Neural cell (in vitro differentiated cells): ENCODE results near the gene UBALD1.

Experiments used
- CTCF ChIP-seq: fragments of 450-650 bp; IDR thresholded peaks from 2 replicates; pipeline ENCODE4 v1.5.1; 2014; ENCODE audit warnings: antibody characterized with exemption, mild to moderate bottlenecking, moderate library complexity; ENCODE audit not compliant: poor library complexity, severe bottlenecking
- EZH2 ChIP-seq: fragments of 200-600, 300-800 bp; shearing (Covaris generic), sonication (generic); IDR thresholded peaks from 2 replicates; pipeline ENCODE4 v1.6.1; 2014; ENCODE audit warnings: antibody characterized with exemption, low read length, borderline replicate concordance, mild to moderate bottlenecking; ENCODE audit not compliant: insufficient read depth, poor library complexity, severe bottlenecking
- POLR2AphosphoS5 ChIP-seq: IDR thresholded peaks from 2 replicates; pipeline ENCODE4 v1.6.1; 2012
- RAD21 ChIP-seq: fragments of 450-650 bp; conservative IDR thresholded peaks from 2 replicates; pipeline ENCODE4 v1.6.1; 2014; ENCODE audit warnings: antibody characterized with exemption, mild to moderate bottlenecking, moderate library complexity
- SMC3 ChIP-seq: fragments of 450-650 bp; conservative IDR thresholded peaks from 2 replicates; pipeline ENCODE4 v1.6.1; 2014; ENCODE audit warnings: antibody characterized with exemption, mild to moderate bottlenecking, moderate library complexity; ENCODE audit not compliant: poor library complexity
- TAF1 ChIP-seq: IDR thresholded peaks from 2 replicates; pipeline ENCODE4 v1.6.1; 2012; ENCODE audit warnings: low read depth
- TF ChIP-seq, protein P1 (sequence below): IDR thresholded peaks from 2 replicates; pipeline ENCODE4 v1.6.1; 2012; ENCODE audit warnings: borderline replicate concordance

GRCh38 chr16:4654964-4655590 is 40.4 kb upstream of the UBALD1 start:
- TF ChIP-seq POLR2AphosphoS5 (no peak), TAF1 (no peak), RAD21 (no peak), CTCF (no peak), EZH2 (no peak), SMC3 (no peak)
- TF ChIP-seq, protein P1, sequence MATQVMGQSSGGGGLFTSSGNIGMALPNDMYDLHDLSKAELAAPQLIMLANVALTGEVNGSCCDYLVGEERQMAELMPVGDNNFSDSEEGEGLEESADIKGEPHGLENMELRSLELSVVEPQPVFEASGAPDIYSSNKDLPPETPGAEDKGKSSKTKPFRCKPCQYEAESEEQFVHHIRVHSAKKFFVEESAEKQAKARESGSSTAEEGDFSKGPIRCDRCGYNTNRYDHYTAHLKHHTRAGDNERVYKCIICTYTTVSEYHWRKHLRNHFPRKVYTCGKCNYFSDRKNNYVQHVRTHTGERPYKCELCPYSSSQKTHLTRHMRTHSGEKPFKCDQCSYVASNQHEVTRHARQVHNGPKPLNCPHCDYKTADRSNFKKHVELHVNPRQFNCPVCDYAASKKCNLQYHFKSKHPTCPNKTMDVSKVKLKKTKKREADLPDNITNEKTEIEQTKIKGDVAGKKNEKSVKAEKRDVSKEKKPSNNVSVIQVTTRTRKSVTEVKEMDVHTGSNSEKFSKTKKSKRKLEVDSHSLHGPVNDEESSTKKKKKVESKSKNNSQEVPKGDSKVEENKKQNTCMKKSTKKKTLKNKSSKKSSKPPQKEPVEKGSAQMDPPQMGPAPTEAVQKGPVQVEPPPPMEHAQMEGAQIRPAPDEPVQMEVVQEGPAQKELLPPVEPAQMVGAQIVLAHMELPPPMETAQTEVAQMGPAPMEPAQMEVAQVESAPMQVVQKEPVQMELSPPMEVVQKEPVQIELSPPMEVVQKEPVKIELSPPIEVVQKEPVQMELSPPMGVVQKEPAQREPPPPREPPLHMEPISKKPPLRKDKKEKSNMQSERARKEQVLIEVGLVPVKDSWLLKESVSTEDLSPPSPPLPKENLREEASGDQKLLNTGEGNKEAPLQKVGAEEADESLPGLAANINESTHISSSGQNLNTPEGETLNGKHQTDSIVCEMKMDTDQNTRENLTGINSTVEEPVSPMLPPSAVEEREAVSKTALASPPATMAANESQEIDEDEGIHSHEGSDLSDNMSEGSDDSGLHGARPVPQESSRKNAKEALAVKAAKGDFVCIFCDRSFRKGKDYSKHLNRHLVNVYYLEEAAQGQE = no peak
